Liver (tissue), 9 donors: ENCODE data around the gene SMOC2. TPM values are rescaled to one million over a fixed set of nuclear protein-coding genes. Genes with fewer than 3 reads are reported as not detected.

Source experiments
- DNase-seq: peaks from one replicate; pipeline ENCODE4 v3.0.0-alpha.2; 2017; ENCODE audit warnings: low spot score
- H3K27ac ChIP-seq, 2 donors: one replicate each; pipeline ENCODE4 v1.7.0; 2013; ENCODE audit warnings: inconsistent platforms in 2 of 2, low read length in 2 of 2, control low read depth in 1 of 2, low read depth in 1 of 2, mild to moderate bottlenecking in 1 of 2
- H3K27me3 ChIP-seq, 4 donors: one replicate each; pipeline versions ENCODE4 v1.6.1 to v1.7.0; 2013; ENCODE audit warnings: low read length in 3 of 4, inconsistent platforms in 1 of 4, mild to moderate bottlenecking in 1 of 4, moderate library complexity in 1 of 4; ENCODE audit not compliant: control insufficient read depth in 4 of 4, insufficient read depth in 4 of 4
- H3K36me3 ChIP-seq, 4 donors: one replicate each; pipeline versions ENCODE4 v1.6.1 to v1.7.0; 2013; ENCODE audit warnings: low read length in 3 of 4, mild to moderate bottlenecking in 3 of 4, low read depth in 1 of 4, moderate library complexity in 1 of 4; ENCODE audit not compliant: control insufficient read depth in 4 of 4, insufficient read depth in 3 of 4
- H3K4me1 ChIP-seq, 4 donors: one replicate each; pipeline versions ENCODE4 v1.6.1 to v1.7.0; 2013; ENCODE audit warnings: low read length in 3 of 4, mild to moderate bottlenecking in 3 of 4, moderate library complexity in 1 of 4; ENCODE audit not compliant: control insufficient read depth in 4 of 4, insufficient read depth in 4 of 4
- H3K4me3 ChIP-seq, 3 donors: one replicate each; pipeline versions ENCODE4 v1.6.1 to v1.7.0; 2013; ENCODE audit warnings: low read length in 3 of 3, control low read depth in 1 of 3, low read depth in 1 of 3, mild to moderate bottlenecking in 1 of 3
- H3K9ac ChIP-seq, 2 donors: one replicate each; pipeline ENCODE4 v1.7.0; 2013; ENCODE audit warnings: low read length in 2 of 2, mild to moderate bottlenecking in 2 of 2, moderate library complexity in 2 of 2, control low read depth in 1 of 2, low read depth in 1 of 2
- H3K9me3 ChIP-seq, 4 donors: one replicate each; pipeline versions ENCODE4 v1.6.1 to v1.7.0; 2013; ENCODE audit warnings: low read length in 3 of 4; ENCODE audit not compliant: control insufficient read depth in 4 of 4
- ATF3 ChIP-seq: IDR thresholded peaks from 2 replicates; pipeline ENCODE4 v1.6.1; 2016; ENCODE audit warnings: antibody characterized with exemption
- CTCF ChIP-seq: fragments of 150-350 bp; IDR thresholded peaks from 2 replicates; pipeline ENCODE4 v1.5.1; 2017; ENCODE audit warnings: improper control_type of control experiment, low read depth, low read length; ENCODE audit not compliant: missing input control
- EGR1 ChIP-seq, 2 donors: IDR thresholded peaks; 2 replicates each; pipeline ENCODE4 v1.6.1; 2016 to 2018; ENCODE audit warnings: antibody characterized with exemption in 2 of 2, low read depth in 2 of 2
- FOXA1 ChIP-seq: IDR thresholded peaks from 2 replicates; pipeline ENCODE4 v1.6.1; 2016; ENCODE audit warnings: antibody characterized with exemption
- FOXA2 ChIP-seq: IDR thresholded peaks from 2 replicates; pipeline ENCODE4 v1.6.1; 2016; ENCODE audit warnings: antibody characterized with exemption
- GABPA ChIP-seq, 2 donors: IDR thresholded peaks in 1 of 2; conservative IDR thresholded peaks in 1 of 2; 2 replicates each; pipeline ENCODE4 v1.6.1; 2016; ENCODE audit warnings: antibody characterized with exemption in 2 of 2, mild to moderate bottlenecking in 1 of 2, moderate library complexity in 1 of 2
- HNF4A ChIP-seq, 2 donors: conservative IDR thresholded peaks; 2 replicates each; pipeline ENCODE4 v1.6.1; 2016; ENCODE audit warnings: antibody characterized with exemption in 2 of 2, mild to moderate bottlenecking in 2 of 2
- HNF4G ChIP-seq: IDR thresholded peaks from 2 replicates; pipeline ENCODE4 v1.6.1; 2016; ENCODE audit warnings: antibody characterized with exemption
- JUND ChIP-seq, 2 donors: IDR thresholded peaks; 2 replicates each; pipeline ENCODE4 v1.6.1; 2016; ENCODE audit warnings: antibody characterized with exemption in 2 of 2
- MAX ChIP-seq: IDR thresholded peaks from 2 replicates; pipeline ENCODE4 v1.6.1; 2016; ENCODE audit warnings: antibody characterized with exemption
- NR2F2 ChIP-seq: IDR thresholded peaks from 2 replicates; pipeline ENCODE4 v1.6.1; 2016; ENCODE audit warnings: antibody characterized with exemption
- RAD21 ChIP-seq, 2 donors: IDR thresholded peaks; 2 replicates each; pipeline ENCODE4 v1.6.1; 2016; ENCODE audit warnings: antibody characterized with exemption in 2 of 2, mild to moderate bottlenecking in 2 of 2
- REST ChIP-seq: IDR thresholded peaks from 2 replicates; pipeline ENCODE4 v1.6.1; 2016; ENCODE audit warnings: antibody characterized with exemption, mild to moderate bottlenecking
- RXRA ChIP-seq, 2 donors: IDR thresholded peaks; 2 replicates each; pipeline ENCODE4 v1.6.1; 2017 to 2018; ENCODE audit warnings: antibody characterized with exemption in 2 of 2, mild to moderate bottlenecking in 1 of 2
- SP1 ChIP-seq: IDR thresholded peaks from 2 replicates; pipeline ENCODE4 v1.6.1; 2018; ENCODE audit warnings: antibody characterized with exemption, mild to moderate bottlenecking
- TAF1 ChIP-seq: conservative IDR thresholded peaks from 2 replicates; pipeline ENCODE4 v1.6.1; 2016; ENCODE audit warnings: antibody characterized with exemption, mild to moderate bottlenecking
- YY1 ChIP-seq: IDR thresholded peaks from 2 replicates; pipeline ENCODE4 v1.6.1; 2016; ENCODE audit warnings: antibody characterized with exemption, mild to moderate bottlenecking
- ZBTB33 ChIP-seq: IDR thresholded peaks from 2 replicates; pipeline ENCODE4 v1.6.1; 2016; ENCODE audit warnings: antibody characterized with exemption
- WGBS: extraction: QIAGEN DNeasy Blood & Tissue Kit; methylation state at CpG from one replicate; pipeline ENCODE4 v1.1.7; 2013; 5-methylcytosine and 5-hydroxymethylcytosine counted together
- polyA plus RNA-seq, 2 donors: library from polyadenylated mRNA; stranded (reverse) in 1 of 2; unstranded in 1 of 2; fragments of 200-250 nt in 1 of 2; fragments of >200 nt in 1 of 2; fragmentation: Nextera tagmentation in 1 of 2; extraction: Ambion mirVana in 1 of 2; gene quantifications; one replicate each; pipeline versions ENCODE4 v1.2.1 to v1.2.3, GENCODE V29; 2013 to 2015
- total RNA-seq, 2 donors: library from RNA; depleted of rRNA; stranded (reverse); fragments of >200 nt; gene quantifications; one replicate each; pipeline ENCODE4 v1.2.3, GENCODE V29; 2014
- donor health status: healthy.
- donor health status: healthy.
- donor health status: healthy.
- donor health status: healthy.
- donor health status: healthy.

Gene SMOC2
- total and polyA plus RNA-seq, 4 donors = 0.23 to 1.9 (median 1.1) TPM

GRCh38 chr6:168545428-168545827, 104.4 kb downstream of the SMOC2 start:
- H3K4me3 ChIP-seq = no peak overlapping the region
- H3K4me1 ChIP-seq = no peaks in the 10 kb centered on the region
- TF ChIP-seq FOXA2 = no peak
- no peak for TF ChIP-seq YY1
- no peak for TF ChIP-seq RAD21 (IDR thresholded peaks at IDR 0.05)
- TF ChIP-seq NR2F2 = no peak
- no peak for TF ChIP-seq CTCF
- TF ChIP-seq ZBTB33 = no peak
- no peak for TF ChIP-seq TAF1
- no peak for TF ChIP-seq JUND (IDR thresholded peaks at IDR 0.05)
- no peak for TF ChIP-seq MAX
- TF ChIP-seq SP1 = no peak
- H3K36me3 ChIP-seq = no peaks in the 10 kb centered on the region
- 82% methylated on average over 6 of the region's 6 CpGs for WGBS
- no peaks in the 10 kb centered on the region for H3K27me3 ChIP-seq
- H3K9me3 ChIP-seq = no peaks in the 10 kb centered on the region
- H3K27ac ChIP-seq = no peak overlapping the region
- no peak overlapping the region for H3K9ac ChIP-seq
- DNase-seq = no peak

GRCh38 chr6:168546151-168546550, 105.2 kb downstream of the SMOC2 start:
- no peaks in the 10 kb centered on the region for H3K9me3 ChIP-seq
- H3K27me3 ChIP-seq = no peaks in the 10 kb centered on the region
- H3K4me3 ChIP-seq = no peak overlapping the region
- no peaks in the 10 kb centered on the region for H3K4me1 ChIP-seq
- no peak overlapping the region for H3K9ac ChIP-seq
- 93% methylated on average over 5 of the region's 5 CpGs for WGBS
- H3K36me3 ChIP-seq = no peaks in the 10 kb centered on the region
- DNase-seq = no peak
- TF ChIP-seq FOXA2 (no peak), EGR1 (IDR thresholded peaks at IDR 0.05; ENCODE audit: low read depth in 2 of 2) (no peak), SP1 (no peak), REST (no peak), JUND (IDR thresholded peaks at IDR 0.05) (no peak), YY1 (no peak), MAX (no peak), NR2F2 (no peak), GABPA (IDR thresholded peaks at IDR 0.05 in 1 of 2, conservative IDR thresholded peaks at IDR 0.05 in 1 of 2) (no peak), ZBTB33 (no peak), HNF4A (conservative IDR thresholded peaks at IDR 0.05) (no peak), CTCF (no peak), RAD21 (IDR thresholded peaks at IDR 0.05) (no peak), HNF4G (no peak), TAF1 (no peak), FOXA1 (no peak), RXRA (IDR thresholded peaks at IDR 0.05) (no peak), ATF3 (no peak)
- no peak overlapping the region for H3K27ac ChIP-seq
